ENCODE results near the gene TMX4. TPM values are rescaled to one million over a fixed set of nuclear protein-coding genes. Genes with fewer than 3 reads are reported as not detected.

Gene TMX4
- total RNA-seq, 1 experiment from 2014 or later = 11.7 TPM

DNA sequence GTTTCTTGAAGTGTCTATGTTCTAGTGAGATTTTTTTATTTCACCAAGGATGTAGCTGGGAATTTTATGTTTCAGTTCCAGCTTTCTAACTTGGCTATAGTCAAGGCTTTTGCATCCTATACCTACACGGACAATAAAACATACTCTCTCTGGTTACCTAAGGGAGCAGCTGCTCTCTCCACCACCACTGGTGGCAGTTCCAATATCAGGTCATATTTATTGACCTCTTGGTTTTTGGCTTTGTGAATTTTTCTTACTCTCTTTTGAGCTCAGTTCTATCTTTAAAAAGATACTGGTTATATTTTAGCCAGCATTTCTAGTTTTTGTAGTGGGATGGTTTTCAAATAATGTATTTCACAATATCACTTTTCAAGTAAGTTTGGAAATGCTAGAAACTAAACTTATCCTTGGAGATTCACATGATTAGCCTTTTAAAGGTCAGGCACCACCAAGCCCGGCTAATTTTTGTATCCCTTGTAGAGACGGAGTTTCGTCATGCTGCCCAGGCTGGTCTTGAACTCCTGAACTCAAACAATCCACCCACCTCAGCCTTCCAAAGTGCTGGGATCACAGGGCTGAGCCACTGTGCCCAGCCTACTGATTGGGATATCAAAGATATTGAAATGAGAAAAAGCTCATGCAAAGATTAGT lies 44.7 kb downstream of the TMX4 start:
- Histone ChIP-seq H2BK120ac (ENCODE audit: low read depth, low read length, poor library complexity, severe bottlenecking) (no peak overlapping the region), H3K79me1 (ENCODE audit: insufficient read depth, low read depth, low read length, poor library complexity, severe bottlenecking) (no peaks in the 10 kb centered on the region), H4K91ac (ENCODE audit: insufficient read length, low read depth, low read length) (no peak overlapping the region), H3K4me1 (ENCODE audit: insufficient read depth, low read length) (no peaks in the 10 kb centered on the region), H3K56ac (ENCODE audit: insufficient read length, low read depth, low read length) (no peak overlapping the region), H3K14ac (ENCODE audit: insufficient read depth, low read length) (no peak overlapping the region), H2AFZ (ENCODE audit: low read length) (no peak overlapping the region), H3K9me3 (ENCODE audit: control insufficient read depth, low read depth, low read length) (no peaks in the 10 kb centered on the region), H3K23me2 (ENCODE audit: insufficient read length, low read depth, low read length, poor library complexity, severe bottlenecking) (no peaks in the 10 kb centered on the region), H3K27ac (ENCODE audit: insufficient read length, low read depth, low read length) (no peak overlapping the region), H4K5ac (ENCODE audit: insufficient read length, low read depth, low read length) (no peak overlapping the region), H3K4ac (ENCODE audit: low read depth, low read length) (no peak overlapping the region), H2BK20ac (ENCODE audit: low read depth, low read length, poor library complexity, severe bottlenecking) (no peak overlapping the region), H2BK15ac (ENCODE audit: low read depth, low read length) (no peak overlapping the region), H4K20me1 (ENCODE audit: control insufficient read depth, insufficient read depth, insufficient read length) (no peaks in the 10 kb centered on the region), H2BK5ac (ENCODE audit: insufficient read length, low read length) (no peak overlapping the region), H3K18ac (ENCODE audit: insufficient read length, low read depth, low read length) (no peak overlapping the region), H3K79me2 (ENCODE audit: insufficient read depth, low read length) (no peaks in the 10 kb centered on the region), H3K27me3 (ENCODE audit: insufficient read depth, low read length) (no peaks in the 10 kb centered on the region), H4K8ac (replicated peaks; ENCODE audit: insufficient read length, low read depth, low read length) (no peak overlapping the region), H2BK12ac (ENCODE audit: insufficient read length, low read depth, low read length) (no peak overlapping the region), H3T11ph (ENCODE audit: low read length) (no peak overlapping the region), H2AK5ac (ENCODE audit: insufficient read length, low read length) (no peak overlapping the region), H3K9ac (ENCODE audit: extremely low read depth, insufficient read length, low read length) (no peak overlapping the region), H3K4me2 (ENCODE audit: insufficient read depth, insufficient read length, low read length) (no peak overlapping the region), H3K23ac (ENCODE audit: insufficient read length, low read depth, low read length) (no peak overlapping the region)
- whole genome bisulfite sequencing (ENCODE audit: extremely low coverage, insufficient read length, low lambda C conversion rate) = no CpG with 5 or more reads among the region's 4 CpGs
- no peak overlapping the region for H3K4me3 Mint-ChIP-seq
- no peaks in the 10 kb centered on the region for H3K9me3 Mint-ChIP-seq
- H3K27ac Mint-ChIP-seq = no peak overlapping the region
- no peak for DNase-seq
- peaks cover 1% of the 10 kb centered on the region; the same call in 1 of the 2 replicates for H3K27me3 Mint-ChIP-seq (ENCODE audit: low read depth)
- no peaks in the 10 kb centered on the region for H3K36me3 Mint-ChIP-seq (ENCODE audit: insufficient read depth in 1 of 3, low read depth in 3 of 3)
- no peaks in the 10 kb centered on the region for H3K4me1 Mint-ChIP-seq
- TF ChIP-seq, protein P1, sequence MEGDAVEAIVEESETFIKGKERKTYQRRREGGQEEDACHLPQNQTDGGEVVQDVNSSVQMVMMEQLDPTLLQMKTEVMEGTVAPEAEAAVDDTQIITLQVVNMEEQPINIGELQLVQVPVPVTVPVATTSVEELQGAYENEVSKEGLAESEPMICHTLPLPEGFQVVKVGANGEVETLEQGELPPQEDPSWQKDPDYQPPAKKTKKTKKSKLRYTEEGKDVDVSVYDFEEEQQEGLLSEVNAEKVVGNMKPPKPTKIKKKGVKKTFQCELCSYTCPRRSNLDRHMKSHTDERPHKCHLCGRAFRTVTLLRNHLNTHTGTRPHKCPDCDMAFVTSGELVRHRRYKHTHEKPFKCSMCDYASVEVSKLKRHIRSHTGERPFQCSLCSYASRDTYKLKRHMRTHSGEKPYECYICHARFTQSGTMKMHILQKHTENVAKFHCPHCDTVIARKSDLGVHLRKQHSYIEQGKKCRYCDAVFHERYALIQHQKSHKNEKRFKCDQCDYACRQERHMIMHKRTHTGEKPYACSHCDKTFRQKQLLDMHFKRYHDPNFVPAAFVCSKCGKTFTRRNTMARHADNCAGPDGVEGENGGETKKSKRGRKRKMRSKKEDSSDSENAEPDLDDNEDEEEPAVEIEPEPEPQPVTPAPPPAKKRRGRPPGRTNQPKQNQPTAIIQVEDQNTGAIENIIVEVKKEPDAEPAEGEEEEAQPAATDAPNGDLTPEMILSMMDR (conservative IDR thresholded peaks at IDR 0.05) = no peak
